Loucy (cell line): Measurements from ENCODE around the gene JAZF1.

Experiments used
- H2AFZ ChIP-seq: fragments of 200-600 bp; sonication (generic); 2 replicates; pipeline ENCODE4 v1.6.0; 2016; ENCODE audit warnings: antibody characterized with exemption, mild to moderate bottlenecking, low read length, moderate library complexity
- H3F3A ChIP-seq: fragments of 200-600 bp; 2 replicates; pipeline ENCODE4 v1.6.0; 2016; ENCODE audit warnings: antibody characterized with exemption, low read depth, mild to moderate bottlenecking
- H3K27me3 ChIP-seq: fragments of 200-600 bp; sonication (generic); 2 replicates; pipeline ENCODE4 v1.6.1; 2014; ENCODE audit warnings: low read length, mild to moderate bottlenecking; ENCODE audit not compliant: insufficient read depth, poor library complexity, severe bottlenecking
- H3K36me3 ChIP-seq: fragments of 200-600 bp; sonication (generic); 2 replicates; pipeline ENCODE4 v1.6.1; 2016; ENCODE audit warnings: low read length; ENCODE audit not compliant: insufficient read depth
- H3K4me1 ChIP-seq: fragments of 200-600 bp; sonication (generic); 2 replicates; pipeline ENCODE4 v1.5.1; 2014; ENCODE audit warnings: low read length, mild to moderate bottlenecking; ENCODE audit not compliant: insufficient read depth, poor library complexity, severe bottlenecking
- H3K4me2 ChIP-seq: fragments of 200-600 bp; sonication (generic); 2 replicates; pipeline ENCODE4 v1.6.0; 2014; ENCODE audit warnings: antibody characterized with exemption, low read length, low read depth, mild to moderate bottlenecking; ENCODE audit not compliant: poor library complexity, severe bottlenecking
- H3K4me3 ChIP-seq: fragments of 200-600 bp; sonication (generic); 2 replicates; pipeline ENCODE4 v1.5.1; 2014; ENCODE audit warnings: low read length, mild to moderate bottlenecking, mixed read lengths; ENCODE audit not compliant: poor library complexity, severe bottlenecking
- H3K79me2 ChIP-seq: fragments of 200-600 bp; sonication (generic); 2 replicates; pipeline ENCODE4 v1.6.1; 2014; ENCODE audit warnings: low read length; ENCODE audit not compliant: insufficient read depth
- H3K9ac ChIP-seq: fragments of 200-600 bp; sonication (generic); 2 replicates; pipeline ENCODE4 v1.6.0; 2014; ENCODE audit warnings: mild to moderate bottlenecking, low read depth, low read length, moderate library complexity; ENCODE audit not compliant: poor library complexity, severe bottlenecking
- H3K9me2 ChIP-seq: fragments of 200-600 bp; sonication (generic); replicated peaks from 2 replicates; pipeline ENCODE4 v1.6.1; 2016; ENCODE audit warnings: low read depth, low read length, mixed read lengths
- H3K9me3 ChIP-seq: fragments of 200-600 bp; sonication (generic); 2 replicates; pipeline ENCODE4 v1.6.1; 2014; ENCODE audit warnings: mild to moderate bottlenecking, antibody characterized with exemption, low read length, low read depth; ENCODE audit not compliant: insufficient read depth
- H4K20me1 ChIP-seq: fragments of 200-600 bp; sonication (generic); 2 replicates; pipeline ENCODE4 v1.6.0; 2014; ENCODE audit warnings: antibody characterized with exemption, low read length, mild to moderate bottlenecking; ENCODE audit not compliant: insufficient read depth, poor library complexity, severe bottlenecking
- EZH2phosphoT487 ChIP-seq: fragments of 200-600 bp; IDR thresholded peaks from 2 replicates; pipeline ENCODE4 v1.6.1; 2018; ENCODE audit warnings: antibody characterized with exemption, mild to moderate bottlenecking, moderate library complexity, borderline replicate concordance
- TF ChIP-seq, protein P1 (sequence below): fragments of 200-600 bp; sonication (generic); conservative IDR thresholded peaks from 2 replicates; pipeline ENCODE4 v1.5.1; 2014; ENCODE audit warnings: mild to moderate bottlenecking, antibody characterized with exemption, low read length

The JAZF1 gene

GRCh38 chr7:27961255-27961654, 219.3 kb downstream of the JAZF1 start:
- no peaks in the 10 kb centered on the region for H3K36me3 ChIP-seq
- H3K9ac ChIP-seq, result no peak overlapping the region
- no peaks in the 10 kb centered on the region for H3K9me3 ChIP-seq
- H2AFZ ChIP-seq, result no peak overlapping the region
- TF ChIP-seq, protein P1, sequence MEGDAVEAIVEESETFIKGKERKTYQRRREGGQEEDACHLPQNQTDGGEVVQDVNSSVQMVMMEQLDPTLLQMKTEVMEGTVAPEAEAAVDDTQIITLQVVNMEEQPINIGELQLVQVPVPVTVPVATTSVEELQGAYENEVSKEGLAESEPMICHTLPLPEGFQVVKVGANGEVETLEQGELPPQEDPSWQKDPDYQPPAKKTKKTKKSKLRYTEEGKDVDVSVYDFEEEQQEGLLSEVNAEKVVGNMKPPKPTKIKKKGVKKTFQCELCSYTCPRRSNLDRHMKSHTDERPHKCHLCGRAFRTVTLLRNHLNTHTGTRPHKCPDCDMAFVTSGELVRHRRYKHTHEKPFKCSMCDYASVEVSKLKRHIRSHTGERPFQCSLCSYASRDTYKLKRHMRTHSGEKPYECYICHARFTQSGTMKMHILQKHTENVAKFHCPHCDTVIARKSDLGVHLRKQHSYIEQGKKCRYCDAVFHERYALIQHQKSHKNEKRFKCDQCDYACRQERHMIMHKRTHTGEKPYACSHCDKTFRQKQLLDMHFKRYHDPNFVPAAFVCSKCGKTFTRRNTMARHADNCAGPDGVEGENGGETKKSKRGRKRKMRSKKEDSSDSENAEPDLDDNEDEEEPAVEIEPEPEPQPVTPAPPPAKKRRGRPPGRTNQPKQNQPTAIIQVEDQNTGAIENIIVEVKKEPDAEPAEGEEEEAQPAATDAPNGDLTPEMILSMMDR, result no peak
- TF ChIP-seq EZH2phosphoT487, result no peak
- H3K4me1 ChIP-seq, result peaks cover 8% of the 10 kb centered on the region
- H4K20me1 ChIP-seq, result no peaks in the 10 kb centered on the region
- peaks cover 2% of the 10 kb centered on the region; the same call in 1 of the 2 replicates for H3K79me2 ChIP-seq
- no peaks in the 10 kb centered on the region for H3K27me3 ChIP-seq
- H3K4me3 ChIP-seq, result no peak overlapping the region
- no peak overlapping the region for H3K4me2 ChIP-seq
- H3K9me2 ChIP-seq, result no peaks in the 10 kb centered on the region
- no peaks in the 10 kb centered on the region for H3F3A ChIP-seq

DNA sequence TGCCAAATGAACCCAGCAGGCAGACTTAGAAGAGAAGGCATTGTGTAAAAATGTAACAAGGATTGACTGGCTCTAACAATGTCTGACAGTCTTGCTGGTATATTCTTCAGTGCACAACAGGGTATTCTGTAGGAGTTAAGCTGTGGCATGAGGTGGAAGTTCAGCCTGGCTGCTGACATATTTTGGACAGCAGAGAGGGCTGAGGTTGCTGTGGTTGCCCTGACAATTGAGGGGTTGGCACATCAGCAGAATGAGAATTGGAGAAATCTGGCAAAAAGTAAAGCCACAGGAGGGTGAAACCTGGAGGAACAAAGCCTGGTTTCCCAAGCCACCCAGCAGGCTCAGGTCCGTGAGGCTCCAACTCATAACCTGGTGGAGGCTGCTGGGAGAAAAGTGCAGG, 220.2 kb downstream of the JAZF1 start:
- no peaks in the 10 kb centered on the region for H4K20me1 ChIP-seq
- H2AFZ ChIP-seq, result no peak overlapping the region
- no peaks in the 10 kb centered on the region for H3F3A ChIP-seq
- no peak overlapping the region for H3K9ac ChIP-seq
- peaks cover 2% of the 10 kb centered on the region; the same call in 1 of the 2 replicates for H3K79me2 ChIP-seq
- H3K4me3 ChIP-seq, result no peak overlapping the region
- no peaks in the 10 kb centered on the region for H3K36me3 ChIP-seq
- H3K27me3 ChIP-seq, result no peaks in the 10 kb centered on the region
- H3K4me2 ChIP-seq, result no peak overlapping the region
- peaks cover 4% of the 10 kb centered on the region for H3K4me1 ChIP-seq
- no peaks in the 10 kb centered on the region for H3K9me2 ChIP-seq
- H3K9me3 ChIP-seq, result no peaks in the 10 kb centered on the region
- TF ChIP-seq EZH2phosphoT487, result no peak
- TF ChIP-seq, protein P1, result no peak

GRCh38 chr7:27958933-27959548, 221.6 kb downstream of the JAZF1 start:
- Histone ChIP-seq H3K9me3 (no peaks in the 10 kb centered on the region), H4K20me1 (no peaks in the 10 kb centered on the region), H3F3A (no peaks in the 10 kb centered on the region), H3K4me2 (no peak overlapping the region), H3K4me3 (no peak overlapping the region), H3K79me2 (no peaks in the 10 kb centered on the region; the same call in 1 of the 2 replicates), H3K36me3 (no peaks in the 10 kb centered on the region), H3K27me3 (no peaks in the 10 kb centered on the region), H3K9ac (no peak overlapping the region), H3K4me1 (peaks cover 4% of the 10 kb centered on the region), H2AFZ (no peak overlapping the region), H3K9me2 (no peaks in the 10 kb centered on the region)
- TF ChIP-seq EZH2phosphoT487, result no peak
- TF ChIP-seq, protein P1, result no peak
